Aorta (tissue), 5 donors: ENCODE data around the gene ZEB2. TPM values are rescaled to one million over a fixed set of nuclear protein-coding genes. Genes with fewer than 3 reads are reported as not detected.
A peak's percentile ranks its signal among the peaks of the same experiment; 100 is the strongest.

Experiments
- ATAC-seq: fragments of 200-7000 bp; cut with Tn5 transposase; one replicate; pipeline ENCODE4 v1.9.1; 2022; ENCODE audit warnings: moderate library complexity; ENCODE audit not compliant: low FRiP score
- DNase-seq, 2 donors: peaks; one replicate each; pipeline ENCODE4 v3.0.0-alpha.2; 2020
- H3K27ac ChIP-seq, 2 donors: one replicate each; pipeline ENCODE4 v1.5.1; 2013; ENCODE audit warnings: low read length in 2 of 2, mild to moderate bottlenecking in 2 of 2, moderate library complexity in 2 of 2, control low read depth in 1 of 2, inconsistent platforms in 1 of 2, low read depth in 1 of 2
- H3K27me3 ChIP-seq, 2 donors: one replicate each; pipeline ENCODE4 v1.6.1; 2013; ENCODE audit warnings: control low read depth in 1 of 2, low read length in 1 of 2, mild to moderate bottlenecking in 1 of 2, moderate library complexity in 1 of 2; ENCODE audit not compliant: insufficient read depth in 2 of 2, control insufficient read depth in 1 of 2
- H3K36me3 ChIP-seq, 2 donors: one replicate each; pipeline ENCODE4 v1.6.1; 2013; ENCODE audit warnings: control low read depth in 1 of 2, low read length in 1 of 2, mild to moderate bottlenecking in 1 of 2; ENCODE audit not compliant: insufficient read depth in 2 of 2, control insufficient read depth in 1 of 2
- H3K4me1 ChIP-seq, 2 donors: one replicate each; pipeline ENCODE4 v1.6.1; 2013; ENCODE audit warnings: low read length in 2 of 2, control low read depth in 1 of 2, mild to moderate bottlenecking in 1 of 2, moderate library complexity in 1 of 2; ENCODE audit not compliant: insufficient read depth in 2 of 2, control insufficient read depth in 1 of 2
- H3K4me3 ChIP-seq, 2 donors: one replicate each; pipeline ENCODE4 v1.5.1; 2013; ENCODE audit warnings: low read length in 2 of 2, control low read depth in 1 of 2, mild to moderate bottlenecking in 1 of 2
- H3K9me3 ChIP-seq: one replicate; pipeline ENCODE4 v1.6.1; 2013; ENCODE audit warnings: mild to moderate bottlenecking, low read length; ENCODE audit not compliant: control insufficient read depth
- WGBS, 2 donors: extraction: QIAGEN DNeasy Blood & Tissue Kit; methylation state at CpG; one replicate each; pipeline ENCODE4 v1.1.7; 2013; 5-methylcytosine and 5-hydroxymethylcytosine counted together
- intact Hi-C, 2 donors: fragments of 100-400 bp; cut with DNase I; formaldehyde crosslinking; loops; one replicate each; pipeline versions ENCODE4 v1.14.2 to v1.15.0; 2022
- polyA plus RNA-seq, 2 donors: library from polyadenylated mRNA; stranded (reverse); fragments of 200-250 nt; gene quantifications; one replicate each; pipeline ENCODE4 v1.2.3, GENCODE V29; 2013
- total RNA-seq, 2 donors: library from RNA; stranded (reverse); fragmentation: NEBNext Ultra II Directional; extraction: Animal tissue kit (Norgen Biotek cat#: 25700); gene quantifications; one replicate each; pipeline ENCODE4 v1.2.1, GENCODE V29; 2021
- donor health status: healthy with polysubstance abuse.
- donor health status: Bipolar disorder and iron deficiency.
- donor health status: DM: no; HTN: no; CAD: no.
- donor health status: DM: no; HTN: no; CAD: no.
- donor health status: DM: yes; HTN: yes; CAD: no.

The ZEB2 gene
- total and polyA plus RNA-seq, 4 donors = 38.7 to 301 (median 121) TPM

GRCh38 chr2:144518748-144519596 is 947 bp downstream of the ZEB2 start:
- H3K27ac ChIP-seq = peak overlapping the region; percentile 45 to 91
- peak overlapping the region; percentile 100 for H3K4me3 ChIP-seq
- H3K4me1 ChIP-seq = no peaks in the 10 kb centered on the region
- no peak for ATAC-seq
- H3K9me3 ChIP-seq = no peaks in the 10 kb centered on the region
- no peaks in the 10 kb centered on the region for H3K27me3 ChIP-seq
- no peaks in the 10 kb centered on the region for H3K36me3 ChIP-seq
- 0 to 1% methylated on average over 8 of the region's 8 CpGs for WGBS, 2 donors
- intact Hi-C loops = loop anchor here (5.0 to 10.0 kb wide), 6 partner anchors 132 to 1236 kb away; no protein-coding TSS in a partner anchor
- DNase-seq = no peak

- DNase-seq = no peak
- intact Hi-C loops = loop anchor here (5.0 to 10.0 kb wide), 6 partner anchors 131 to 1237 kb away; no protein-coding TSS in a partner anchor
- peak overlapping the region; percentile 100 for H3K4me3 ChIP-seq
- H3K27ac ChIP-seq = peak overlapping the region; percentile 54 to 91
- no peaks in the 10 kb centered on the region for H3K9me3 ChIP-seq
- 1% methylated on average over 21 of the region's 21 CpGs for WGBS, 2 donors
- H3K27me3 ChIP-seq = no peaks in the 10 kb centered on the region
- ATAC-seq = no peak
- no peaks in the 10 kb centered on the region for H3K4me1 ChIP-seq
- H3K36me3 ChIP-seq = no peaks in the 10 kb centered on the region
Observed at GRCh38 chr2:144517866-144518747, 1.8 kb downstream of the ZEB2 start.

DNA sequence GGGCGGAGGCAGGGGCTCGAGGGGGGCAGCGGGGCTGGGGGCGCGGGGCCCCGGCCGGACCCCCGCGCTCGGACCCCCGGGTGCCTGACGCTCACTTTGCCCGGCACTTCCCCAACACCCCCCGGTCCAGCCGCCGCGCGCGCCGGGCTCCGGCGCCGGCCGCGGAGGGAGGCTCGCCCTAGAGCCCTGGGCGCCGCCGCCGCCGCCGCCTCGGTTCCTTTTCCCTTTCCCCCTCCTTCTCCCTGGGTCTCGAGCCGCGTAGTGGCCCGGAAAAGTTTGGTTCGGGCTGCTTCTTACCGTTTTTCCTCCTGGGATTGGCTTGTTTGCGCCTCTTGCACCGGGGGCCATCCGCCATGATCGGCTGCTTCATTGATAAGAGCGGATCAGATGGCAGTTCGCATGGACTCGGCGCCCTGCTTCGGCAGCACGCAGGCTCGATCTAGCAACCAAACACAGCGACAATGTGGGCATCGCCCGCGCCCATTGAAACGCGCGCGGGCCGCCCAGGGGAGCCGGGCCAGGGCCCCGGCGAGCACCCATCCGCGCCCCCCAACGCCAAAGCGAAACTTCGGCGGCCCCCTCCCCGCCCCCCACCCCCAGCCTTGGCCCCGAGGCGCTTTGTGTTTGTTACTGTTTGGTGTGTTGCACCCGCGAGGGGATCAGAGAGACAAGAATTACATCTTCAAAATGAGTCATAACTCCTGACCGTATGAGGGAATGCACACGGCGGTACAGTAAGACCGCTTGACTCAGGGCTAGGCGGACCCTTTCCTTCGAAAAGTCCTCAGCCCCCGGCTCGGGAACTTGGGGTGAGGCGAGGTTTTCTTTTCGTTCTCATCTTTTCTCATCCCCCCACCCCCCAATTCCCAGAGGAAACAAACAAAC is 2.7 kb downstream of the ZEB2 start:
- Histone ChIP-seq H3K4me1 (peaks cover 0 to 5% of the 10 kb centered on the region in 2 donors), H3K27ac (peak overlapping the region; percentile 91 to 100), H3K4me3 (peak overlapping the region; percentile 100), H3K9me3 (no peaks in the 10 kb centered on the region), H3K36me3 (no peaks in the 10 kb centered on the region), H3K27me3 (no peaks in the 10 kb centered on the region)
- ATAC-seq (peak; percentile 64), DNase-seq (peak; percentile 73 to 84)
- WGBS, 2 donors = 0% methylated on average over 71 to 83 of the region's 83 CpGs
- intact Hi-C loops = loop anchor here (5.0 to 10.0 kb wide), 6 partner anchors 130 to 1238 kb away; no protein-coding TSS in a partner anchor

GRCh38 chr2:144516411-144516980 is 3.4 kb downstream of the ZEB2 start:
- 1% methylated on average over 35 to 57 of the region's 57 CpGs for WGBS, 2 donors

DNA sequence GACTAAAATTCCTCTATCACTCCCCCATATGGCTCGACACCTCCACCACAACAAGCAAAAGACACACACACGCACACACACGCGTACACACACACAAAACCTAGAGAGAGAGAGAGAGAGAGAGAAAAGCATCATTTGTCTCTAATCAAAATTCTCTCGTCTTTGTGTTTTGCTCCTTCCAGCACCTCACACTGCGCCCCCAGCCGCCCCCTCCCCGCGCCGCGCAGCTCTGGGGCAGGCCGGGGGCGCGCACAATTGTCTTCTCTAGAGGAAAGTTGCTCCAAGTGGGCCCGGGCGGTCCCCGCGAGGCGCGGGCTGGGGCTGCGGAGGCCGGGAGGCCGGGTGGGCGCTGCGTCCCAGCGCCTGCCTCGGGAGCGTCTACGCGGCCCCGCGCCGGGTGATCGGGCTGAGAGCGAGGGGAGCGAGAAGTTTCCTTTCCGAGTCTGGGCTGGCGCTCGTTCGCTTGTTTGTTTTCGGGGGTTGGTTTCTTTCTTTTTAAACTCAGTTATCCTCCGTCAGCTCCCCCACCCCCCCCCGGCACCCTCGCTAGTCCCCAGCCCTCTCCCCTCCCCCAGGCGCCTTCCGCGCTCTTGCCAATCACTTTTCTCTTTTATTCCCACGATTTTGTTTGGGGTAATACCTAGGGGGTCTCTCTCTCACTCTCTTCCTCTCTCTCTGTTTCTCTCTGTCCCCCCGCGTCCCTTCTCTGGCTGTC is 4.1 kb downstream of the ZEB2 start:
- DNase-seq = peak; percentile 73 to 87
- WGBS, 2 donors = 0 to 1% methylated on average over 48 to 50 of the region's 50 CpGs
- H3K27me3 ChIP-seq = no peaks in the 10 kb centered on the region
- ATAC-seq = peak; percentile 37
- H3K36me3 ChIP-seq = no peaks in the 10 kb centered on the region
- H3K9me3 ChIP-seq = no peaks in the 10 kb centered on the region
- H3K4me3 ChIP-seq = peak overlapping the region; percentile 100
- H3K4me1 ChIP-seq = peaks cover 3 to 5% of the 10 kb centered on the region in 2 donors
- peak overlapping the region; percentile 91 to 98 for H3K27ac ChIP-seq
- intact Hi-C loops = loop anchor here (5.0 to 10.0 kb wide), 6 partner anchors 129 to 1239 kb away; no protein-coding TSS in a partner anchor

More at GRCh38 chr2:144516411-144516980, 3.4 kb downstream of the ZEB2 start:
- Histone ChIP-seq H3K4me3 (peak overlapping the region; percentile 100), H3K9me3 (no peaks in the 10 kb centered on the region), H3K4me1 (peaks cover 3 to 5% of the 10 kb centered on the region in 2 donors), H3K27ac (peak overlapping the region; percentile 91 to 98), H3K36me3 (no peaks in the 10 kb centered on the region), H3K27me3 (no peaks in the 10 kb centered on the region)
- DNase-seq = peak; percentile 62 to 82
- ATAC-seq = no peak
- intact Hi-C loops = loop anchor here (5.0 to 10.0 kb wide), 6 partner anchors 129 to 1238 kb away; no protein-coding TSS in a partner anchor

DNA sequence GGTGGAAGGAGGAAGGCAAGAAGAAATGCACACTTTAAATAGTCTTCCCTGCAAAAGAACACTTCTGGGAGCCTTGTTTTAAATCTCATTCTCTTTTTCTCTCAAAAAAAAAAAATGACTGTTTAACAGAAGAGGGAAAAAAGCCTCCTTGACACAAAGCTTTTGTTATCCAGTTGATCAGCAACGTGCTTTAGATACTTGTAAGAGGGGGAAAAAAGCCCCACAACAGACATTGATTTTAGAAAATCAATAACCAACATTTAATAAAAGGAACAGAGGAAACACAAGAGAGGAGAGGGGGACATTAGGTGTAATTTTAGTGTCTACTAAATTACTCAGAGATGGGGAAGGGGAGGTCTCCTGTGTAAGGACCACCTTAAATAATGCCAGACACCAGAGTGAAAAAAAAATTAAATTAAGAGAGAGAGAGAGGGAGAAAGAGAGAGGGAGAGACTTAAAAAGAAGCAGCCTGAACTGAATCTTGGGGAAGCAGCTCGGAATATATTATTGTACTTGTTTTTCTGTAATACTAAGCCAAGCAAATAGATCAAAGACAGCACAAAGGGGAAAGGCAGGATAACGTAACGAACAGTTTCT is 4.7 kb downstream of the ZEB2 start:
- 0% methylated on average over 4 of the region's 4 CpGs for WGBS, 2 donors
- DNase-seq = no peak
- Histone ChIP-seq H3K4me3 (peak overlapping the region; percentile 100), H3K4me1 (peaks cover 3 to 5% of the 10 kb centered on the region in 2 donors), H3K27me3 (no peaks in the 10 kb centered on the region), H3K36me3 (no peaks in the 10 kb centered on the region), H3K9me3 (no peaks in the 10 kb centered on the region), H3K27ac (peak overlapping the region; percentile 91 to 95)
- intact Hi-C loops = loop anchor here (5.0 to 10.0 kb wide), 6 partner anchors 128 to 1240 kb away; no protein-coding TSS in a partner anchor
- no peak for ATAC-seq

DNA sequence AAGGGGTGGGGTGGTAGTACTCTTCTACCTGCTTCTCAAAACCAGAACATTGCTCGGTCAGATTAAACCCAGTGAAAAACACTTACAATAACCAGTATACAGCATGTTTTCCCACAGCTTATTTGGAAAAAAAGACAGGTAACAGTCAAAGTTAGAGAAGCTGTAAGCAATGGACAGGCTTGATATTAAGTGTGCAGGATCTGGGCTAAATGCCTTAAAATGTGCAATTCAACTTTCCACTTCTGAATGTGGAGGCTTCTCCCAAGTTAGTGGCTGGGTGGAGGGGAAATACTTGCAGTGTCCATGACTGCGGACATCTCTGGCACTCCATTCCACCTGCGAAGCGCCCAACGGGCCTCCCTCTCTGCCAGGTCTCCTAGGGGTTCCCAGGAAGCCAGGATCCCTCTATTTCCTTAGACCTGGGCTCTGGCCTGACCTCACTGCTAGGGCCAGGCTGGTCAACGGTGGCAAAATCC is 5.3 kb downstream of the ZEB2 start:
- intact Hi-C loops = loop anchor here (5.0 to 10.0 kb wide), 8 partner anchors 67 to 1240 kb away; no protein-coding TSS in a partner anchor
- ATAC-seq (no peak), DNase-seq (no peak)
- Histone ChIP-seq H3K4me1 (peaks cover 3 to 5% of the 10 kb centered on the region in 2 donors), H3K4me3 (peak overlapping the region; percentile 100), H3K9me3 (no peaks in the 10 kb centered on the region), H3K36me3 (no peaks in the 10 kb centered on the region), H3K27ac (peak overlapping the region; percentile 91 to 93), H3K27me3 (no peaks in the 10 kb centered on the region)
- WGBS, 2 donors = 2 to 4% methylated on average over 6 of the region's 6 CpGs
